ENCODE data around the gene FOXL2.

Gene FOXL2

GRCh38 chr3:138946663-138947494, at the start of gene FOXL2, which contains the start of gene FOXL2NB:
TSS of gene FOXL2 (minus strand) at chr3:138947137. CDS start at chr3:138946722, 415 bp downstream.
TSS of gene FOXL2NB (plus strand) at chr3:138947217. CDS start at chr3:138947365, 148 bp downstream.
- no peak for DNase-seq (ENCODE audit: low read depth in 2 of 2)

DNA sequence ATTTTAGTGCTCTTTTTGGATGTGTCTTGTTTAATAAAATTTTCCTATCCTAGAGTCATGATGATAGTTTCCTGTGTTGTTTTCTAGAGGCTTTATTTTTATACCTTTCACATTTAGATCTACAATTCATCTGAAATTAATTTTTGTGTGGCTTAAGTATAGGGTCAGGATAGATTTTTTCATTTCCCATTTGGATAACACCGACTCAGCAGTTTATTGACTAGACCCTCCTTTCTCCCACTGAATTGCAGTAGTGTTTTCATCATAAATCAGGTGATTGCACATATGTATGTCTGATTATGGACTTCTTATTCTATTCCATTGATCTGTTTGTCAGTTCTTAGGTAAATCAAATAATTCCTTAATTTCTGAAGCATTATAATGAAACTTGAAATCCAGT, 48.8 kb upstream of the FOXL2 start:
- DNase-seq (ENCODE audit: low read depth in 2 of 2), result no peak

- no peak for DNase-seq (ENCODE audit: low read depth in 2 of 2)
These were observed 40.2 kb upstream of the FOXL2 start for GRCh38 chr3:138987181-138987580.

DNA sequence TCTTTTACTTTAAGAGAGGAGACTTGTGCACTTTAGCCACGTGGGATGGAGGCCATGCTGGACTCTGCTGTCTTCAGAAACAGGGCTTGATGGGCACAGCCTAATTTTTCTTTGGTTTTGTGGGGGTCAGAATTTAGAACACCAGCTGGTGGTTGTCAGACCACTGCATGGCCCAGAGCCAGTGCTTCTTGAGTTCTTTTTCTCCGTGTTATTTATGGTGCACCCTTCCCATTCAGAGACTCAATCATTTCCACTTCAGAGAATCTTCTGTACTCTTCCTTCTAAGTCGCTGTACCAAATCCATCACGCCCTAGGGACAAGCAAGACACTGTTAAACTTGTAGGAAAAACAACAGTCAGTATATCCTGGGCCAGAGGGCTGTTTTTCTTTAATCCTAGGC, 39.0 kb upstream of the FOXL2 start:
- no peak for DNase-seq (ENCODE audit: low read depth in 2 of 2)

GRCh38 chr3:138984816-138985215, 37.9 kb upstream of the FOXL2 start:
- DNase-seq (ENCODE audit: low read depth in 2 of 2), result no peak

DNA sequence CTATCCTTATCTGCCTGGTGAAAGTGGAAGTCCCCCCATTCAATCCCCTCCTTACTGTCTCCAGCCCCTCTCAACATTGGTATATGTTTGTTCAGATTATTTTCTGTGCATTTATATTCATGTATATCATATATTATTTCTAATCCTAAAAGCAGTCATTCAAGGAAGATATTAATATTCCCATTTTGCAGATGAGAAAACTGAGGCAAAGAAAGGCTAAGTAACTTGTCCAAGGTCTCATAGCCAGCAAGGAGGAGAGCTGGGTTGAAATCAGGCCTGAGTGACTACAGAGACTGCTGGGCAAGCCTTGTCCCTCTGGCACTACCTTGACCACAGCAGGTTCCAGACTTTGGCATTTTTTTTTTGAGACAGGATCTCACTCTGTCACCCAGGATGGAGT, 29.1 kb upstream of the FOXL2 start:
- no peak for DNase-seq (ENCODE audit: low read depth in 2 of 2)

DNA sequence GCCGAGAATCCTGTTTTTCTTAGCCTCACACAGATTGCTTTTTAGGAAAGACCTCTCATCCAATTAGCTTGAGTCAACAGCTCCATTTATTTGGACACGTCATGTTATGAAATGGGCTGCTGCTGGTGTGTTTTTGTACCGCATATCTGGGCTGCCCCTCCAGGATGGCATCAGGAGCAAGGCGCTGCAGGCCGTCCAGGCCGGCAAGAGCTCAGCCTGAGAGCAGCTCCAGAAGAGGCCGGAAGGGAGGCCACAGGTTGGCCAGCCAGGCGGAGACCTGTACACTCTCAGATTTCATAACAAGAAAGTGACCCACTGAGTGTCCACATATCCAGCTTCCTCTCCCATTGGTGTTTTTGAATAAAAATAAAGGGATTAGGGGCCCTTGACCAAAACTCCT, 28.4 kb upstream of the FOXL2 start:
- no peak for DNase-seq (ENCODE audit: low read depth in 2 of 2)

GRCh38 chr3:138974462-138974861, 27.5 kb upstream of the FOXL2 start:
- no peak for DNase-seq (ENCODE audit: low read depth in 2 of 2)

DNA sequence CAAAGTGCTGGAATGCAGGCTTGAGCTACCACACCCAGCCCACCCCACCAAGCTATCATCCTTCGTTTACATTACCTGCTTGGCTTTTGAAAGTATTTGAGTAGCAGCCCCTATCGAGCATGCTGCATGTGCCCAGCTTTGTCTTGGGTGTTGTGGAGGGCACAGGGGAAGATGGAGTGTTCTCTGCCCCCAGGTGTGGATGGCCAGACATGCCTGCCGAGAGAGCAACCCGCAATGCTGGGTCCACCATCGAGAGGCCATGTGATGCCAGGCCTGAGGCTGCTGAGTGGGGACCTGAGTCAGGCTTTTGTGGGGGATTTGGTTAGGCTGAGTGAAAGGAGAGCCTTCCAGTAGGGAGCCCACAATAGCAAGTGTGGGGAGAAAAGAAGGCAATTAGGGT, 26.0 kb upstream of the FOXL2 start:
- no peak for DNase-seq (ENCODE audit: low read depth in 2 of 2)

- no peak for DNase-seq (ENCODE audit: low read depth in 2 of 2)
These were observed 24.9 kb upstream of the FOXL2 start for GRCh38 chr3:138971766-138972320.

GRCh38 chr3:138964923-138965322, 18.0 kb upstream of the FOXL2 start:
- DNase-seq (ENCODE audit: low read depth in 2 of 2), result no peak

- no peak for DNase-seq (ENCODE audit: low read depth in 2 of 2)
These were observed 17.3 kb upstream of the FOXL2 start for GRCh38 chr3:138964264-138964663.

- DNase-seq (ENCODE audit: low read depth in 2 of 2), result no peak
These were observed 16.1 kb upstream of the FOXL2 start for GRCh38 chr3:138962854-138963560.

DNA sequence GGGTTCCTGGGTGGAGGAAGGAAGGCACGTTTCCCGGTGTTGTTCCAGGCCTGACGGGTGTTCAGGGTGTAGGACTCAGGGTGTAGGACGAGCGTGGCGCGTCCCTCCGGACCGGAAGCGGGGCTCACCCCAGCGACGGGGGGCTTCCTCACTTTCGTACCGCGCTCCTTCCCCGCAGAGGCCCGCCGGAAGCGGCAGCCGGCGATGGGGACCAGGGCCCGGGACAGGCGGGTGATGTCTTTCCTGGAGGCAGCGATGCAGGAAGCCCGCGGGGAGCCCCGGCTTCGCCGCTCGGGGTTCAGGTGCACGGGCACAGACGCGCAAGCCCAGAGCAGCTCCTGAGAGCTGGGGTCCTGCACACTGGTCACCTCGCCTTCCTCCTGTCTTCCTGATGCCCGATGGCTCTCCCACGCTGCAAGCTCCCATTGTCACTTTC, 13.5 kb upstream of the FOXL2 start:
- no peak for DNase-seq (ENCODE audit: low read depth in 2 of 2)

- no peak for DNase-seq (ENCODE audit: low read depth in 2 of 2)
These were observed 3.8 kb upstream of the FOXL2 start for GRCh38 chr3:138950701-138951100.

GRCh38 chr3:138950006-138950644, 3.2 kb upstream of the FOXL2 start:
- no peak for DNase-seq (ENCODE audit: low read depth in 2 of 2)

DNA sequence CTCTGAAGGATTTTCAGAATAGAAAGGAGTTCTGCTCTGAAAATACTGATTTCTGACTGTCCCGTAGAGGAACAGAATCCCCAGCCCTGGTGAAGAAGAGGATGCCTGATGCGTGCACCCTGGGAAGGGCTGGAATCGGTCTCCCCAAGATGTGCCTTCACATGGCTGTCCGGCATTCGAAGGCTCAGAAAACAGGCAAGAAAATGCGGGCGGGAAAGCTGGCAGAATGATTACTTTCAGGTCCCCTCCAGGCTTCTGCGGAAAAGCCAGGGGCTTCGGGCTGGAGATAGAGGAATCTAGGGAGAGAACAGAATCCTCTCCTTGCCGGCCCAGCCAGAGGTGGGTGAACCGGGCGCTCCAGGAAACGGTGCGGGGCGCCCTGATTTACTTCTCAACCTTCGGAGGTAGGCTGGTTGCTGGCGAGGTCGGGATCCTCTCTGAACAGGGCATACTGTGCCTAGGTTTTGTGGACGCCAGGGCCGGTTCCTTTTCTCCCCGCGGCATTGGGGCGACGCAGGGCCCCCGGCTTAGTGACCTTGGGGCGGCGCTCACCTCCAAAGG, 2.6 kb upstream of the FOXL2 start:
- DNase-seq (ENCODE audit: low read depth in 2 of 2), result no peak

DNA sequence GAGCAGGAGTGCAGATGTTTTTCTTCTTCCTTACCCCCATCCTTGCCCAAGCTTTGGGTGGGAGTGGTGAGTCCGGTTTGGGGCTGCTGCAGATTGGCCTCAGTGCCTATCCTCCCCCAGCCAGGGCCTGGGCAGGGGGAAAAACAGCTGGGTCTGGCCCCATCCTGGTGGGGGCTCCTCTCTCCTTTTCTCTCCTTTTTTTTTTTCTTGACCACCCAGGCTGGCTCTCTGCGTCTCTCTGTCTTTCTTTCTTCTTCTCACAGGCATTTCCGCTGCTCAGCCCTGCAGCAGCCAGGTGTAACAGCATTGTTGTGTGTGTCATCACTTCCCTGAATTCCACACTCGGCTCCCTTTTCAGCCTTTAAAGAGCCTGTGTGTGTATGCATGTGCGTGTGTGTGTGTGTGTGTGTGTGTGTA, 2.1 kb upstream of the FOXL2 start:
- DNase-seq (ENCODE audit: low read depth in 2 of 2), result no peak

- DNase-seq (ENCODE audit: low read depth in 2 of 2), result no peak
These were observed 1.5 kb upstream of the FOXL2 start for GRCh38 chr3:138948371-138949001.

DNA sequence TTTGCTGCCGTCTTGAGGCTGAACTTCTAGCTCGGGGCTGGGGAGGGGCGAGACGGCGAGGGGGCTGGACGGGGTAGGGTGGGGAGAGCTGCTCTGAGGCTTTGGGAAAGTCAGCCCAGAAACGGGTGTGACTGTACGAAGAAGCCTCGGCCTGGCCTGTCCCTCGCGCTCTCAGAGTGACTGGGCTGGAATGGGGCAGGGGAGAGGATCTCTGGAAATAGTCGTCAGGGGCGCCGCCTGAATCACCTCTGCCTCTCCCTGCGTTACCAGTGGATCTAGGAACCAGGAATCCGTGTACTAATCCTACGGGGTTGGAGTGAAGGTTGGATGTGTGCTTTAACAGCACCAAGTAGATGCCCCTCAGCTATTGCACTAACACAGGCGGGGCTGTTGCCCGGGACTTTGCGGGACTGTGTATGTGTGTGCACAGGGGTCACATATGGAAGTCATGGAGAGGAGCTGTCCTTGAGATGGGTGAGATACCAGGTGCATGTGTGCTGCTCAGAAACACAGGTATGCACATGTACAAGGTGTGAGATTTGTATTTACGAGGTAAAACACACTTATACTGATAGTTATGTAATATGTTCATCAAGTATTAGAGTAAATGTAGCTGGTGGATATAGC, 671 bp upstream of the FOXL2 start:
- no peak for DNase-seq (ENCODE audit: low read depth in 2 of 2)

Measured in stimulated activated CD8-positive, alpha-beta memory T cell treated with anti-CD3 and anti-CD28 coated beads, Interleukin-2, amount 100 ng/mL, for 48 hours (primary cell).